K562 (cell line): ENCODE measurements around the gene TBX1. TPM values are rescaled to one million over a fixed set of nuclear protein-coding genes. Genes with fewer than 3 reads are reported as not detected.
A peak's percentile ranks its signal among the peaks of the same experiment; 100 is the strongest.

Source experiments
- BRD9 ChIP-seq: fragments of 450-650 bp; IDR thresholded peaks from 2 replicates; pipeline ENCODE4 v1.6.1; 2018; ENCODE audit warnings: low read depth; ENCODE audit not compliant: partially characterized antibody
- CBFA2T3 ChIP-seq: fragments of 450-650 bp; IDR thresholded peaks from 2 replicates; pipeline ENCODE4 v1.6.1; 2017
- DACH1 ChIP-seq: fragments of 450-650 bp; IDR thresholded peaks from 2 replicates; pipeline ENCODE4 v1.6.1; 2018; ENCODE audit not compliant: partially characterized antibody
- GABPB2 ChIP-seq: fragments of 250-450 bp; sonication (Bioruptor Pico); conservative IDR thresholded peaks from 2 replicates; pipeline ENCODE4 v1.5.1; 2021; ENCODE audit warnings: mild to moderate bottlenecking
- GTF2E2 ChIP-seq: fragments of 200-800 bp; sonication (Bioruptor generic); IDR thresholded peaks from 2 replicates; pipeline ENCODE4 v1.6.1; 2016; ENCODE audit warnings: missing genetic modification characterization, missing compliant biosample characterization
- HES1 ChIP-seq: fragments of 450-650 bp; IDR thresholded peaks from 2 replicates; pipeline ENCODE4 v1.6.1; 2016; ENCODE audit warnings: low read depth, mild to moderate bottlenecking, moderate library complexity
- KLF13 ChIP-seq: fragments of 450-650 bp; IDR thresholded peaks from 2 replicates; pipeline ENCODE4 v1.6.1; 2016; ENCODE audit warnings: missing genetic modification characterization, low read depth, mild to moderate bottlenecking, missing compliant biosample characterization, moderate library complexity, borderline replicate concordance
- NELFE ChIP-seq: IDR thresholded peaks from 2 replicates; pipeline ENCODE4 v1.6.1; 2011; ENCODE audit warnings: mild to moderate bottlenecking; ENCODE audit not compliant: insufficient read depth, insufficient read length
- SIX5 ChIP-seq, 2 experiments: IDR thresholded peaks; 2 replicates each; pipeline ENCODE4 v1.6.1; 2011; ENCODE audit warnings: low read length in 2 of 2, borderline replicate concordance in 1 of 2, low read depth in 1 of 2, mild to moderate bottlenecking in 1 of 2, moderate library complexity in 1 of 2; ENCODE audit not compliant: insufficient read depth in 1 of 2
- SPI1 ChIP-seq: IDR thresholded peaks from 2 replicates; pipeline ENCODE4 v1.6.1; 2011; ENCODE audit warnings: low read depth, low read length, control low read depth, borderline replicate concordance
- SUPT5H ChIP-seq: fragments of 450-650 bp; IDR thresholded peaks from 2 replicates; pipeline ENCODE4 v1.6.1; 2016
- TAF15 ChIP-seq: fragments of 200-400 bp; formaldehyde crosslinking; IDR thresholded peaks from 2 replicates; pipeline ENCODE4 v1.6.1; 2017; ENCODE audit warnings: mild to moderate bottlenecking, low read depth, low read length, moderate library complexity
- THRA ChIP-seq: fragments of 450-650 bp; IDR thresholded peaks from 2 replicates; pipeline ENCODE4 v1.6.1; 2017; ENCODE audit warnings: mild to moderate bottlenecking, moderate library complexity
- ZBTB11 ChIP-seq, 3 experiments: fragments of 200-800 bp in 1 of 3; fragments of 250-450 bp in 1 of 3; fragments of 450-650 bp in 1 of 3; sonication (Bioruptor Pico) in 1 of 3; sonication (Bioruptor generic) in 1 of 3; formaldehyde crosslinking in 1 of 3; IDR thresholded peaks; 2 replicates each; pipeline versions ENCODE4 v1.6.1 to v1.8.0; 2016 to 2022; ENCODE audit warnings: mild to moderate bottlenecking in 2 of 3, missing genetic modification characterization in 2 of 3, missing compliant biosample characterization in 1 of 3, moderate library complexity in 1 of 3
- ZKSCAN1 ChIP-seq: fragments of 150-350 bp; IDR thresholded peaks from 2 replicates; pipeline ENCODE4 v1.6.1; 2016; ENCODE audit warnings: low read depth, low read length
- ZMIZ1 ChIP-seq, 2 experiments: fragments of 150-350 bp in 1 of 2; IDR thresholded peaks; 2 replicates each; pipeline ENCODE4 v1.6.1; 2012 to 2016; ENCODE audit warnings: low read depth in 2 of 2, low read length in 2 of 2, mild to moderate bottlenecking in 1 of 2, moderate library complexity in 1 of 2
- ZNF239 ChIP-seq: fragments of 250-450 bp; sonication (Bioruptor Pico); IDR thresholded peaks from 2 replicates; pipeline ENCODE4 v1.4.0; 2020; ENCODE audit warnings: mild to moderate bottlenecking
- polyA plus RNA-seq, 8 experiments: library from polyadenylated mRNA; depleted of rRNA in 4 of 8; stranded (reverse) in 5 of 8; unstranded in 3 of 8; fragments of >200 nt; fragmentation: Nextera tagmentation in 2 of 8; fragmentation: Illumina TruSeq in 1 of 8; extraction: Ambion mirVana in 2 of 8; extraction: Trizol in 1 of 8; gene quantifications; 2 replicates each; pipeline versions ENCODE4 v1.2.1 to v1.2.3, GENCODE V29; 2011 to 2014; ENCODE audit warnings: inconsistent platforms in 1 of 8, missing spikeins in 1 of 8
- total RNA-seq, 7 experiments: library from RNA; depleted of rRNA in 6 of 7; stranded (reverse); fragments of >200 nt in 6 of 7; fragmentation: Illumina TruSeq in 2 of 7; extraction: Trizol in 2 of 7; gene quantifications; 2 replicates each; pipeline versions ENCODE4 v1.2.1 to v1.2.3, GENCODE V29; 2011 to 2021; ENCODE audit warnings: low replicate concordance in 1 of 7

TBX1 gene
- total and polyA plus RNA-seq, 9 of the 15 experiments (the other 6 are each of a cell fraction or from before 2014, with no cell fraction given): 0.07 to 35.0 (median 3.9) TPM

- TF ChIP-seq THRA (no peak), ZBTB11 (CRISPR knock-in tag; IDR thresholded peaks at IDR 0.05) (peak in 2 of 3 experiments; percentile 73 to 95; a peak in 4 of 6 replicates), SPI1 (peak; percentile 3; the same call in 1 of the 2 replicates), SIX5 (IDR thresholded peaks at IDR 0.05; ENCODE audit: borderline replicate concordance in 1 of 2, insufficient read depth in 1 of 2, low read depth in 1 of 2, low read length in 2 of 2) (0 out of 4 replicates have a peak, but pooled peaks of 1 of the 2 experiments have one; percentile 1), ZNF239 (CRISPR knock-in tag) (no peak), KLF13 (tag) (no peak; the same call in 1 of the 2 replicates), CBFA2T3 (no peak), TAF15 (no peak), HES1 (no peak), ZMIZ1 (IDR thresholded peaks at IDR 0.05; ENCODE audit: low read depth in 2 of 2, low read length in 2 of 2) (no peak), DACH1 (no peak), SUPT5H (no peak), NELFE (no peak), GTF2E2 (tag) (no peak), BRD9 (no peak), ZKSCAN1 (no peak), GABPB2 (CRISPR knock-in tag) (0 out of 2 replicates have a peak, but pooled peaks have one; percentile 7)
These were observed 1.4 kb downstream of the TBX1 start (continued) for GRCh38 chr22:19761725-19762567.
